Measurements from ENCODE around the gene CAPN13.

DNA sequence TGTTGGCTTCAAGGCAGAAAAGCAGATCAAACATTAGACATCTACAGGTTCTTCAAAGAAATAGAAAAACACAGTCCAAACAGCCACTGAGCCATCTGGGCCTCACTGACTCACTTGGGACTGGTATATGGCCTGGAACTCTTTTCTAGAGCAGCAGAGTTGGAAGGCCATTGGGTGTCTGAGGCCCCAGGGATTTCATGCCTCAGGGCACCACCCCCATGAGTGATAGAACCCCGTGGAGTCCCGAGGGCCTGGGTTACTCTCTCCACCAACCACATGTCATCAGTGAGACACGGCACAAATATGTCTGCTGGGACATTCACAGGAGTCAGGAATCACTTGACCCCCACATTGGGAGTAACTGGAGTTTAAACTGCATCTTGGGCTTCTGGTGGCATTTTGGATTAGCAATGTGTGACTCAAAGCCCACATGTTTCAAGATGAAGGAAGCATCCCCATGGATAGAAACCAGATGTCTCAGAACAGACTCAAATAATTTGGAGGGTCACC, 44.0 kb downstream of the CAPN13 start:
- TF ChIP-seq POLR2AphosphoS5 (IDR thresholded peaks at IDR 0.05) = no peak
- TF ChIP-seq, protein P1, sequence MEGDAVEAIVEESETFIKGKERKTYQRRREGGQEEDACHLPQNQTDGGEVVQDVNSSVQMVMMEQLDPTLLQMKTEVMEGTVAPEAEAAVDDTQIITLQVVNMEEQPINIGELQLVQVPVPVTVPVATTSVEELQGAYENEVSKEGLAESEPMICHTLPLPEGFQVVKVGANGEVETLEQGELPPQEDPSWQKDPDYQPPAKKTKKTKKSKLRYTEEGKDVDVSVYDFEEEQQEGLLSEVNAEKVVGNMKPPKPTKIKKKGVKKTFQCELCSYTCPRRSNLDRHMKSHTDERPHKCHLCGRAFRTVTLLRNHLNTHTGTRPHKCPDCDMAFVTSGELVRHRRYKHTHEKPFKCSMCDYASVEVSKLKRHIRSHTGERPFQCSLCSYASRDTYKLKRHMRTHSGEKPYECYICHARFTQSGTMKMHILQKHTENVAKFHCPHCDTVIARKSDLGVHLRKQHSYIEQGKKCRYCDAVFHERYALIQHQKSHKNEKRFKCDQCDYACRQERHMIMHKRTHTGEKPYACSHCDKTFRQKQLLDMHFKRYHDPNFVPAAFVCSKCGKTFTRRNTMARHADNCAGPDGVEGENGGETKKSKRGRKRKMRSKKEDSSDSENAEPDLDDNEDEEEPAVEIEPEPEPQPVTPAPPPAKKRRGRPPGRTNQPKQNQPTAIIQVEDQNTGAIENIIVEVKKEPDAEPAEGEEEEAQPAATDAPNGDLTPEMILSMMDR (IDR thresholded peaks at IDR 0.05 in 8 of 11, conservative IDR thresholded peaks at IDR 0.05 in 3 of 11) = no peak
- TF ChIP-seq POLR2A (IDR thresholded peaks at IDR 0.05) = no peak

All from spleen (tissue), 7 donors.